K562 (cell line): ENCODE results near the gene CRIP3. TPM values are rescaled to one million over a fixed set of nuclear protein-coding genes. Genes with fewer than 3 reads are reported as not detected.

Source experiments
- ATAC-seq: fragments of 200-7000 bp; cut with Tn5 transposase; 3 replicates; pipeline ENCODE4 v1.9.1; 2020; ENCODE audit warnings: moderate library complexity
- BruUV-seq: library from RNA; stranded (reverse); fragments of 400-500 nt; replicated peaks from 2 replicates; lab custom pipeline; 2021; lab: Mats Ljungman, UMichigan
- CTCF ChIA-PET: fragments of 300-600 bp; formaldehyde crosslinking; extraction: SDS; loops from one replicate; lab custom pipeline; 2021; ENCODE audit warnings: low intra/inter-chr PET ratio; lab: Yijun Ruan, JAX
- POLR2A ChIA-PET: fragments of 300-600, 350-650 bp; sonication (Branson Sonifier 250); formaldehyde crosslinking; extraction: SDS; loops from one replicate; lab custom pipeline; 2021; ENCODE audit warnings: antibody characterized with exemption, inconsistent platforms; lab: Yijun Ruan, JAX
- DNase-seq, 4 experiments: peaks; one replicate each; pipeline versions ENCODE4 v3.0.0 to v3.0.0-alpha.2; 2011 to 2018; ENCODE audit warnings: low spot score in 3 of 4, mixed read lengths in 3 of 4; ENCODE audit errors: extremely low read depth in 1 of 4
- FAIRE-seq: peaks from 2 replicates; lab custom pipeline; 2011; peaks lifted over from hg19 to GRCh38; lab: Jason Lieb, UNC
- H2AFZ ChIP-seq: 2 replicates; pipeline ENCODE4 v1.6.0; 2011; ENCODE audit warnings: low read depth, low read length, control low read depth, inconsistent platforms
- H3K27ac ChIP-seq: fragments of 200-600 bp; 3 replicates; pipeline ENCODE4 v1.8.0; 2011; ENCODE audit warnings: low read depth, mild to moderate bottlenecking, control low read depth, inconsistent platforms, low read length, moderate library complexity, mixed read lengths; ENCODE audit errors: extremely low read depth
- H3K27me3 ChIP-seq, 2 experiments: fragments of 300-600 bp in 1 of 2; 2 replicates in 1 of 2; 3 replicates in 1 of 2; pipeline versions ENCODE4 v1.6.0 to v1.8.0; 2011; ENCODE audit warnings: inconsistent platforms in 2 of 2, low read length in 2 of 2, mild to moderate bottlenecking in 1 of 2, mixed read lengths in 1 of 2, moderate library complexity in 1 of 2; ENCODE audit not compliant: control insufficient read depth in 2 of 2, insufficient read depth in 2 of 2
- H3K36me3 ChIP-seq: fragments of 300-600 bp; 3 replicates; pipeline ENCODE4 v1.8.0; 2011; ENCODE audit warnings: mild to moderate bottlenecking, low read length, inconsistent platforms; ENCODE audit not compliant: control insufficient read depth, insufficient read depth
- H3K4me1 ChIP-seq, 2 experiments: fragments of 200-600 bp in 1 of 2; replicated peaks in 1 of 2; 2 replicates in 1 of 2; 3 replicates in 1 of 2; pipeline versions ENCODE4 v1.5.1 to v1.8.0; 2011; ENCODE audit warnings: inconsistent platforms in 2 of 2, low read length in 2 of 2, mild to moderate bottlenecking in 1 of 2, mixed read lengths in 1 of 2, moderate library complexity in 1 of 2; ENCODE audit not compliant: control insufficient read depth in 2 of 2, insufficient read depth in 2 of 2
- H3K4me2 ChIP-seq: 2 replicates; pipeline ENCODE4 v1.6.1; 2011; ENCODE audit warnings: low read length, control low read depth, inconsistent platforms, mixed read lengths; ENCODE audit not compliant: insufficient read depth
- H3K4me3 ChIP-seq: fragments of 200-600 bp; sonication (generic), shearing (Covaris generic); 2 replicates; pipeline ENCODE4 v1.5.1; 2016; ENCODE audit warnings: control low read depth, inconsistent platforms
- H3K79me2 ChIP-seq: fragments of 200-600 bp; 3 replicates; pipeline ENCODE4 v1.8.0; 2011; ENCODE audit warnings: low read length, inconsistent platforms; ENCODE audit not compliant: control insufficient read depth, insufficient read depth
- H3K9ac ChIP-seq, 2 experiments: 2 replicates each; pipeline versions ENCODE4 v1.6.0 to v1.6.1; 2011; ENCODE audit warnings: low read depth in 2 of 2, low read length in 2 of 2, control low read depth in 1 of 2, inconsistent platforms in 1 of 2, mild to moderate bottlenecking in 1 of 2, mixed read lengths in 1 of 2; ENCODE audit not compliant: insufficient read depth in 1 of 2
- H3K9me1 ChIP-seq: one replicate; pipeline ENCODE4 v1.6.0; 2011; ENCODE audit warnings: inconsistent platforms, mild to moderate bottlenecking, low read length, moderate library complexity; ENCODE audit not compliant: control insufficient read depth, insufficient read depth
- H3K9me3 ChIP-seq: replicated peaks from 2 replicates; pipeline ENCODE4 v1.5.1; 2011; ENCODE audit warnings: low read depth, low read length, inconsistent platforms; ENCODE audit not compliant: control insufficient read depth, insufficient read depth
- H4K20me1 ChIP-seq: replicated peaks from 2 replicates; pipeline ENCODE4 v1.6.1; 2011; ENCODE audit warnings: low read length, inconsistent platforms, mixed read lengths; ENCODE audit not compliant: control insufficient read depth, insufficient read depth
- FOXA1 ChIP-seq: fragments of 450-650 bp; IDR thresholded peaks from 2 replicates; pipeline ENCODE4 v1.6.1; 2016; ENCODE audit warnings: mild to moderate bottlenecking, borderline replicate concordance
- NR2F6 ChIP-seq: fragments of 450-650 bp; formaldehyde crosslinking; IDR thresholded peaks from 2 replicates; pipeline ENCODE4 v1.4.0; 2020; ENCODE audit warnings: mild to moderate bottlenecking
- SIRT6 ChIP-seq: IDR thresholded peaks from one replicate; pipeline ENCODE4 v1.6.1; 2012; ENCODE audit warnings: low read depth, mild to moderate bottlenecking, control low read depth, inconsistent platforms, low read length, moderate library complexity
- TRIM24 ChIP-seq, 2 experiments: fragments of 450-650 bp; IDR thresholded peaks; 2 replicates each; pipeline ENCODE4 v1.6.1; 2016
- ZBTB8A ChIP-seq: fragments of 450-650 bp; IDR thresholded peaks from 2 replicates; pipeline ENCODE4 v1.6.1; 2018; ENCODE audit warnings: mild to moderate bottlenecking, moderate library complexity; ENCODE audit not compliant: partially characterized antibody
- ZNF133 ChIP-seq: fragments of 250-450 bp; sonication (Bioruptor Pico); IDR thresholded peaks from 2 replicates; pipeline ENCODE4 v1.4.0; 2020; ENCODE audit warnings: mild to moderate bottlenecking
- WGBS: fragments of 100-300 bp; shearing (Covaris generic); methylation state at CpG from one replicate; pipeline ENCODE4 v1.1.6; 2016; ENCODE audit warnings: low coverage, mixed read lengths; ENCODE audit not compliant: insufficient coverage; ENCODE audit errors: missing lambda C conversion rate; 5-methylcytosine and 5-hydroxymethylcytosine counted together
- in situ Hi-C: fragments of 300-500 bp; cut with MboI; formaldehyde crosslinking; loops from 4 replicates; pipeline ENCODE4 v1.15.0; 2018; ENCODE audit warnings: inconsistent platforms, mixed read lengths
- intact Hi-C: fragments of 100-400 bp; cut with micrococcal nuclease; formaldehyde crosslinking; loops from 2 replicates; pipeline ENCODE4 v1.14.2; 2022
- polyA plus RNA-seq, 8 experiments: library from polyadenylated mRNA; depleted of rRNA in 4 of 8; stranded (reverse) in 5 of 8; unstranded in 3 of 8; fragments of >200 nt; fragmentation: Nextera tagmentation in 2 of 8; fragmentation: Illumina TruSeq in 1 of 8; extraction: Ambion mirVana in 2 of 8; extraction: Trizol in 1 of 8; gene quantifications; 2 replicates each; pipeline versions ENCODE4 v1.2.1 to v1.2.3, GENCODE V29; 2011 to 2014; ENCODE audit warnings: inconsistent platforms in 1 of 8, missing spikeins in 1 of 8
- total RNA-seq, 7 experiments: library from RNA; depleted of rRNA in 6 of 7; stranded (reverse); fragments of >200 nt in 6 of 7; fragmentation: Illumina TruSeq in 2 of 7; extraction: Trizol in 2 of 7; gene quantifications; 2 replicates each; pipeline versions ENCODE4 v1.2.1 to v1.2.3, GENCODE V29; 2011 to 2021; ENCODE audit warnings: low replicate concordance in 1 of 7
- TF ChIP-seq, protein P1 (sequence below): fragments of 450-650 bp; formaldehyde crosslinking; conservative IDR thresholded peaks from 2 replicates; pipeline ENCODE4 v1.4.0; 2022; ENCODE audit warnings: mild to moderate bottlenecking, missing genetic modification characterization
- TF ChIP-seq, protein P2 (sequence below): fragments of 250-450 bp; sonication (Bioruptor Pico); IDR thresholded peaks from 2 replicates; pipeline ENCODE4 v1.8.0; 2021; ENCODE audit warnings: moderate library complexity, mild to moderate bottlenecking, inconsistent platforms

The CRIP3 gene
- total and polyA plus RNA-seq, 9 of the 15 experiments (the other 6 are each of a cell fraction or from before 2014, with no cell fraction given), result 0.36 to 2.1 (median 0.87) TPM

DNA sequence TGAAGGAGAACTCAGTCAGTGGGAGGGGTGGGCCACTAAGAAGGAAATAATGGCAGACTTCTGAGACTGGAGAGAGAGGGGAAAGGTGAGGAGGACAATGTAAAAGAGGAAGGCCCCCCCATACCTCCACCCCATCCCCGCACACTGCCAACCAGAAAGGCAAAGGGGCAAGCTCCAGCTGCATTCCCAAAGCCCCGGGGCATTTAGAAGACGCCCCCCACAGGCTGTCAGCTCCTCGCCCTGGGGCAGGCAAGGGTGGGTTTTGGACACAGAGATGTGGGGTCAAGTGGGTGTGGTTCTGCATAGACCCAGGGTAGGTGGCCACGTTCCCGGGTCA, 31.4 kb downstream of the CRIP3 start:
- TF ChIP-seq FOXA1, result no peak
- TF ChIP-seq SIRT6, result no peak
- TF ChIP-seq TRIM24 (IDR thresholded peaks at IDR 0.05), result no peak
- TF ChIP-seq ZNF133 (CRISPR knock-in tag), result no peak
- TF ChIP-seq, protein P1, sequence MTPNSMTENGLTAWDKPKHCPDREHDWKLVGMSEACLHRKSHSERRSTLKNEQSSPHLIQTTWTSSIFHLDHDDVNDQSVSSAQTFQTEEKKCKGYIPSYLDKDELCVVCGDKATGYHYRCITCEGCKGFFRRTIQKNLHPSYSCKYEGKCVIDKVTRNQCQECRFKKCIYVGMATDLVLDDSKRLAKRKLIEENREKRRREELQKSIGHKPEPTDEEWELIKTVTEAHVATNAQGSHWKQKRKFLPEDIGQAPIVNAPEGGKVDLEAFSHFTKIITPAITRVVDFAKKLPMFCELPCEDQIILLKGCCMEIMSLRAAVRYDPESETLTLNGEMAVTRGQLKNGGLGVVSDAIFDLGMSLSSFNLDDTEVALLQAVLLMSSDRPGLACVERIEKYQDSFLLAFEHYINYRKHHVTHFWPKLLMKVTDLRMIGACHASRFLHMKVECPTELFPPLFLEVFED (CRISPR knock-in tag), result no peak
- no peak for TF ChIP-seq ZBTB8A
- TF ChIP-seq NR2F6 (CRISPR knock-in tag), result no peak
- TF ChIP-seq, protein P2, sequence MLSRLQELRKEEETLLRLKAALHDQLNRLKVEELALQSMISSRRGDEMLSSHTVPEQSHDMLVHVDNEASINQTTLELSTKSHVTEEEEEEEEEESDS (CRISPR knock-in tag), result no peak
- no peak for FAIRE-seq
- peaks cover 44 to 83% of the 10 kb centered on the region in 2 experiments for H3K27me3 ChIP-seq
- H3K9me3 ChIP-seq, result no peaks in the 10 kb centered on the region
- 7% methylated on average over 6 of the region's 6 CpGs for WGBS
- H3K27ac ChIP-seq, result no peak overlapping the region
- intact Hi-C loops (no loop called here), in situ Hi-C loops (no loop called here)
- H3K4me3 ChIP-seq, result no peak overlapping the region
- no peaks in the 10 kb centered on the region for H3K9me1 ChIP-seq
- no peak overlapping the region for H2AFZ ChIP-seq
- H3K9ac ChIP-seq, result no peak overlapping the region
- no peak for DNase-seq
- no peaks in the 10 kb centered on the region for H4K20me1 ChIP-seq
- ATAC-seq, result no peak
- H3K4me1 ChIP-seq, result peaks cover 0 to 25% of the 10 kb centered on the region in 2 experiments; a peak in 2 of 5 replicates
- CTCF ChIA-PET, result no interaction called here
- no peak overlapping the region for H3K4me2 ChIP-seq
- no TSS peak for BruUV-seq
- POLR2A ChIA-PET, result no interaction called here
- H3K36me3 ChIP-seq, result no peaks in the 10 kb centered on the region
- no peaks in the 10 kb centered on the region for H3K79me2 ChIP-seq
